Loucy (cell line): ENCODE results near the gene STXBP1.

Experiments
- CTCF ChIP-seq: fragments of 200-600 bp; sonication (generic); conservative IDR thresholded peaks from 2 replicates; pipeline ENCODE4 v1.5.1; 2014; ENCODE audit warnings: mild to moderate bottlenecking, antibody characterized with exemption, low read length
- EZH2phosphoT487 ChIP-seq: fragments of 200-600 bp; IDR thresholded peaks from 2 replicates; pipeline ENCODE4 v1.6.1; 2018; ENCODE audit warnings: antibody characterized with exemption, mild to moderate bottlenecking, moderate library complexity, borderline replicate concordance

GRCh38 chr9:127635201-127635735 lies 23.2 kb downstream of the STXBP1 start:
- no peak for TF ChIP-seq CTCF
- TF ChIP-seq EZH2phosphoT487: no peak
